ENCODE measurements around the gene HDAC6. TPM values are rescaled to one million over a fixed set of nuclear protein-coding genes. Genes with fewer than 3 reads are reported as not detected.

The HDAC6 gene
- total RNA-seq, 1 experiment from 2014 or later: 79.9 TPM

Other genes starting within 250 kb of the HDAC6 start
- 233 TPM for gene RBM3, start 227.6 kb upstream of the HDAC6 start, total RNA-seq (2021; ENCODE audit: unreplicated experiment)
- gene WDR13, start 204.6 kb upstream of the HDAC6 start, total RNA-seq (2021; ENCODE audit: unreplicated experiment): 54.0 TPM
- gene WAS, start 118.3 kb upstream of the HDAC6 start, total RNA-seq (2021; ENCODE audit: unreplicated experiment): 0.84 TPM
- gene SUV39H1, start 105.3 kb upstream of the HDAC6 start, total RNA-seq (2021; ENCODE audit: unreplicated experiment): 16.3 TPM
- gene GLOD5, start 40.3 kb upstream of the HDAC6 start, total RNA-seq (2021; ENCODE audit: unreplicated experiment): not detected
- 0.34 TPM for gene GATA1, start 15.5 kb upstream of the HDAC6 start, total RNA-seq (2021; ENCODE audit: unreplicated experiment)
- not detected for gene ERAS, start 24.4 kb downstream of the HDAC6 start, total RNA-seq (2021; ENCODE audit: unreplicated experiment)
- gene PCSK1N, start 33.5 kb downstream of the HDAC6 start, total RNA-seq (2021; ENCODE audit: unreplicated experiment): 0.22 TPM
- gene TIMM17B, start 95.7 kb downstream of the HDAC6 start, total RNA-seq (2021; ENCODE audit: unreplicated experiment): 41.7 TPM
- gene PQBP1, start 95.9 kb downstream of the HDAC6 start, total RNA-seq (2021; ENCODE audit: unreplicated experiment): 67.1 TPM
- 35.0 TPM for gene SLC35A2, start 109.6 kb downstream of the HDAC6 start, total RNA-seq (2021; ENCODE audit: unreplicated experiment)
- gene PIM2, start 117.0 kb downstream of the HDAC6 start, total RNA-seq (2021; ENCODE audit: unreplicated experiment): 15.6 TPM
- gene OTUD5, start 155.5 kb downstream of the HDAC6 start, total RNA-seq (2021; ENCODE audit: unreplicated experiment): 42.6 TPM
- 5.5 TPM for gene KCND1, start 169.8 kb downstream of the HDAC6 start, total RNA-seq (2021; ENCODE audit: unreplicated experiment)
- gene GRIPAP1, start 200.2 kb downstream of the HDAC6 start, total RNA-seq (2021; ENCODE audit: unreplicated experiment): 39.4 TPM
- gene TFE3, start 241.3 kb downstream of the HDAC6 start, total RNA-seq (2021; ENCODE audit: unreplicated experiment): 17.1 TPM